ENCODE measurements around the gene B3GALNT2.

B3GALNT2 gene

GRCh38 chr1:235503403-235504121 is 690 bp downstream of the B3GALNT2 start (continued):
- TF ChIP-seq HIC1 (tag by site-specific recombination; IDR thresholded peaks at IDR 0.05) (peak; percentile 47), ZNF449 (tag by site-specific recombination; IDR thresholded peaks at IDR 0.05) (0 out of 2 replicates have a peak, but pooled peaks have one; percentile 16), ZFP37 (tag by site-specific recombination; IDR thresholded peaks at IDR 0.05) (peak; percentile 90; the same call in 1 of the 2 replicates), ZNF639 (tag by site-specific recombination; IDR thresholded peaks at IDR 0.05) (0 out of 2 replicates have a peak, but pooled peaks have one; percentile 15), ZFP41 (tag by site-specific recombination; IDR thresholded peaks at IDR 0.05; ENCODE audit: borderline replicate concordance) (no peak), BCL11A (tag by site-specific recombination; IDR thresholded peaks at IDR 0.05; ENCODE audit: low read depth) (0 out of 2 replicates have a peak, but pooled peaks have one; percentile 9), ZXDB (tag by site-specific recombination; IDR thresholded peaks at IDR 0.05) (peak; percentile 66; the same call in 1 of the 2 replicates), ZBTB11 (tag by site-specific recombination; conservative IDR thresholded peaks at IDR 0.05; ENCODE audit: low read depth) (0 out of 2 replicates have a peak, but pooled peaks have one; percentile 17), ZBTB8A (tag by site-specific recombination; IDR thresholded peaks at IDR 0.05) (peak; percentile 99), ZNF623 (tag by site-specific recombination; IDR thresholded peaks at IDR 0.05) (0 out of 2 replicates have a peak, but pooled peaks have one; percentile 12), ZBTB17 (tag by site-specific recombination; IDR thresholded peaks at IDR 0.05) (peak; percentile 87), AEBP2 (tag by site-specific recombination; IDR thresholded peaks at IDR 0.05; ENCODE audit: borderline replicate concordance) (no peak), ZEB2 (tag by site-specific recombination; IDR thresholded peaks at IDR 0.05) (peak; percentile 76), INSM2 (tag by site-specific recombination; IDR thresholded peaks at IDR 0.05) (no peak), ZNF354C (tag by site-specific recombination; IDR thresholded peaks at IDR 0.05; ENCODE audit: borderline replicate concordance, low read depth) (no peak), YY1 (tag by site-specific recombination; IDR thresholded peaks at IDR 0.05) (peak; percentile 22; the same call in 1 of the 2 replicates), PATZ1 (tag by site-specific recombination; IDR thresholded peaks at IDR 0.05) (peak; percentile 43), PRDM10 (tag by site-specific recombination; IDR thresholded peaks at IDR 0.05) (peak; percentile 61), ZNF558 (tag by site-specific recombination; IDR thresholded peaks at IDR 0.05) (peak; percentile 62; the same call in 1 of the 2 replicates)
